HL-60 (cell line): Measurements from ENCODE around the gene DOC2B.
"Not testable (repeated sequence)": the region's sequence is repeated elsewhere in the genome, so short reads cannot be mapped to it uniquely, and the experiment has no call there.

ENCODE experiments used
- DNase-seq, 2 experiments: peaks; one replicate each; pipeline ENCODE4 v3.0.0-alpha.2; 2010 to 2020; ENCODE audit warnings: low read depth in 1 of 2, low spot score in 1 of 2
- H3K27ac ChIP-seq: fragments of 250-450 bp; sonication (Bioruptor Pico); replicated peaks from 2 replicates; pipeline ENCODE4 v1.5.1; 2020; ENCODE audit warnings: mild to moderate bottlenecking, moderate library complexity
- H3K27me3 ChIP-seq: fragments of 250-450 bp; sonication (Bioruptor Pico); 2 replicates; pipeline ENCODE4 v1.5.1; 2021; ENCODE audit warnings: mild to moderate bottlenecking, moderate library complexity; ENCODE audit not compliant: insufficient read depth, poor library complexity, severe bottlenecking
- H3K4me3 ChIP-seq: replicated peaks from 2 replicates; pipeline ENCODE4 v1.5.1; 2011; ENCODE audit warnings: mild to moderate bottlenecking, control low read depth, low read length; ENCODE audit not compliant: insufficient read depth
- GABPA ChIP-seq: IDR thresholded peaks from 2 replicates; pipeline ENCODE4 v1.6.1; 2012; ENCODE audit warnings: low read depth
- POLR2AphosphoS5 ChIP-seq: IDR thresholded peaks from 2 replicates; pipeline ENCODE4 v1.6.1; 2012; ENCODE audit warnings: low read depth
- SPI1 ChIP-seq: IDR thresholded peaks from 2 replicates; pipeline ENCODE4 v1.6.1; 2012; ENCODE audit warnings: low read depth, mild to moderate bottlenecking, borderline replicate concordance
- TF ChIP-seq, protein P1 (sequence below): IDR thresholded peaks from 2 replicates; pipeline ENCODE4 v1.6.1; 2012; ENCODE audit warnings: low read depth; ENCODE audit not compliant: insufficient replicate concordance
- TF ChIP-seq, protein P2 (sequence below): IDR thresholded peaks from one replicate; pipeline ENCODE4 v1.5.1; 2011; ENCODE audit warnings: low read length, control low read depth, inconsistent platforms; ENCODE audit not compliant: insufficient read depth

Gene DOC2B

DNA sequence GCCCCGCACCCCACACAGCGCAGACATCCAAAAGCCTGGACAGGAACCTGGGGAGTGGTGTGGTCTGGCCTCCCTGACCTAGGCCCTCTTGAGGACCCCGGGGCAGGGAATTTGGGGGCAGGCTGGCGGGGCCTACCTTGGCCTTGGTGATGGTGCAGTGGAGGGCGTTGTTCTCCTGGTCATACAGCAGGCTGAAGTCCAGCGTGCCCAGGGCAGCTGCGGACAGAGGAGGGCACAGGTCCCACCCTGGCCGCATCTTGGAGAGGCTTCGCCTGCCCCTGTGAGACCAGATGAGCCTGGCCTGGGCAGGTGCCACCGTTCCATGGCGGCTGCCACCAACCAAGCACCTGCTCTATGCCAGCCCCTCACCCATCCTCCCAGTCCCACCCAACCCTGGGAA, 9.0 kb downstream of the DOC2B start:
- TF ChIP-seq, protein P1, sequence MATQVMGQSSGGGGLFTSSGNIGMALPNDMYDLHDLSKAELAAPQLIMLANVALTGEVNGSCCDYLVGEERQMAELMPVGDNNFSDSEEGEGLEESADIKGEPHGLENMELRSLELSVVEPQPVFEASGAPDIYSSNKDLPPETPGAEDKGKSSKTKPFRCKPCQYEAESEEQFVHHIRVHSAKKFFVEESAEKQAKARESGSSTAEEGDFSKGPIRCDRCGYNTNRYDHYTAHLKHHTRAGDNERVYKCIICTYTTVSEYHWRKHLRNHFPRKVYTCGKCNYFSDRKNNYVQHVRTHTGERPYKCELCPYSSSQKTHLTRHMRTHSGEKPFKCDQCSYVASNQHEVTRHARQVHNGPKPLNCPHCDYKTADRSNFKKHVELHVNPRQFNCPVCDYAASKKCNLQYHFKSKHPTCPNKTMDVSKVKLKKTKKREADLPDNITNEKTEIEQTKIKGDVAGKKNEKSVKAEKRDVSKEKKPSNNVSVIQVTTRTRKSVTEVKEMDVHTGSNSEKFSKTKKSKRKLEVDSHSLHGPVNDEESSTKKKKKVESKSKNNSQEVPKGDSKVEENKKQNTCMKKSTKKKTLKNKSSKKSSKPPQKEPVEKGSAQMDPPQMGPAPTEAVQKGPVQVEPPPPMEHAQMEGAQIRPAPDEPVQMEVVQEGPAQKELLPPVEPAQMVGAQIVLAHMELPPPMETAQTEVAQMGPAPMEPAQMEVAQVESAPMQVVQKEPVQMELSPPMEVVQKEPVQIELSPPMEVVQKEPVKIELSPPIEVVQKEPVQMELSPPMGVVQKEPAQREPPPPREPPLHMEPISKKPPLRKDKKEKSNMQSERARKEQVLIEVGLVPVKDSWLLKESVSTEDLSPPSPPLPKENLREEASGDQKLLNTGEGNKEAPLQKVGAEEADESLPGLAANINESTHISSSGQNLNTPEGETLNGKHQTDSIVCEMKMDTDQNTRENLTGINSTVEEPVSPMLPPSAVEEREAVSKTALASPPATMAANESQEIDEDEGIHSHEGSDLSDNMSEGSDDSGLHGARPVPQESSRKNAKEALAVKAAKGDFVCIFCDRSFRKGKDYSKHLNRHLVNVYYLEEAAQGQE, result no peak
- TF ChIP-seq SPI1 (no peak), POLR2AphosphoS5 (no peak), GABPA (no peak)
- TF ChIP-seq, protein P2, sequence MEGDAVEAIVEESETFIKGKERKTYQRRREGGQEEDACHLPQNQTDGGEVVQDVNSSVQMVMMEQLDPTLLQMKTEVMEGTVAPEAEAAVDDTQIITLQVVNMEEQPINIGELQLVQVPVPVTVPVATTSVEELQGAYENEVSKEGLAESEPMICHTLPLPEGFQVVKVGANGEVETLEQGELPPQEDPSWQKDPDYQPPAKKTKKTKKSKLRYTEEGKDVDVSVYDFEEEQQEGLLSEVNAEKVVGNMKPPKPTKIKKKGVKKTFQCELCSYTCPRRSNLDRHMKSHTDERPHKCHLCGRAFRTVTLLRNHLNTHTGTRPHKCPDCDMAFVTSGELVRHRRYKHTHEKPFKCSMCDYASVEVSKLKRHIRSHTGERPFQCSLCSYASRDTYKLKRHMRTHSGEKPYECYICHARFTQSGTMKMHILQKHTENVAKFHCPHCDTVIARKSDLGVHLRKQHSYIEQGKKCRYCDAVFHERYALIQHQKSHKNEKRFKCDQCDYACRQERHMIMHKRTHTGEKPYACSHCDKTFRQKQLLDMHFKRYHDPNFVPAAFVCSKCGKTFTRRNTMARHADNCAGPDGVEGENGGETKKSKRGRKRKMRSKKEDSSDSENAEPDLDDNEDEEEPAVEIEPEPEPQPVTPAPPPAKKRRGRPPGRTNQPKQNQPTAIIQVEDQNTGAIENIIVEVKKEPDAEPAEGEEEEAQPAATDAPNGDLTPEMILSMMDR, result no peak
- DNase-seq, result no peak
- Histone ChIP-seq H3K4me3 (no peak overlapping the region), H3K27me3 (no peaks in the 10 kb centered on the region), H3K27ac (no peak overlapping the region)

DNA sequence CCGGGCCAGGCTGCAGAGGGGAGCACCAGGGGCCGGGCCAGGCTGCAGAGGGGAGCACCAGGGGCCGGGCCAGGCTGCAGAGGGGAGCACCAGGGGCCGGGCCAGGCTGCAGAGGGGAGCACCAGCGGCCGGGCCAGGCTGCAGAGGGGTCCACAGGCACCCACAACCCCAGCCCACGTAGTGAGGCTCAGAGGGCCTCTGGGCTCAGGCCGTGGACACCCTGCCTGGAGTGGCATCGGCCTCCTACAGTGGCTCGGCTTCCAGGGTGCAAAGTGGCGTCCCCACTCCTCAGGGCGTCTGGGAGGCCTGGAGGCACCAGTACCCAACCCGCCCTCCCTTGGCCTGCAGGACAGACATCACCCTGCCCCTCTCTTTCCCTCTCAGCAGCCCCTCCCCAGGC, 9.6 kb downstream of the DOC2B start:
- DNase-seq, result no peak
- TF ChIP-seq GABPA (no peak), SPI1 (no peak), POLR2AphosphoS5 (no peak)
- H3K27me3 ChIP-seq, result no peaks in the 10 kb centered on the region
- H3K27ac ChIP-seq, result no peak overlapping the region
- no peak overlapping the region for H3K4me3 ChIP-seq

DNA sequence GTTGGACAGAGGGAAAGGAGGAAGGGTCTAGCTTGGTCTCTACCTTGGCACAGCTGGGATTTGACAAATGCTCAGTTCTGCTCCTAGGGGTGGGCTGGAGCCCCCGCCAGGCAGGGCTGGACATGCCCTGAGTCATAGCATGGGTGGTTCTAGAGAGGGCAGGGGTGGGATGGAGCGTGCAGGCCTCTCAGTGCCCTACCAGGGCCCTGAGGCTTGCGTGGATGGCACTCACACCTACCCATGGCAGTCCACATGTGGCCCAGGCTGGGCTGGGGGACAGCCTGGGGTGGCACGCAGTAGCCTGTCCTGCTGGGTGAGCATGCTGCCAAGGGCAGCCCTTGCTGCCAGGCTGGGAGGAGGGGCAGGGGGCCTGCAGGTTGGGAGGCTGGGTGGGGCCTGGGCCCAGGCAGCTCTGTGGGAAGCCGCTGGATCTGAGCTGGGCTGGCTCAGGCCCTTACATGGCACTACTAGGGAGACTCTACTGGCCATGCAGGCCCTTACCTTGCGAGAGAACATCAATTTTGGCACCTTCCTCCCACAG, 11.2 kb downstream of the DOC2B start:
- DNase-seq, result no peak
- no peaks in the 10 kb centered on the region for H3K27me3 ChIP-seq
- TF ChIP-seq, protein P1, result no peak
- no peak for TF ChIP-seq GABPA
- no peak for TF ChIP-seq SPI1
- TF ChIP-seq, protein P2, result no peak
- no peak overlapping the region for H3K4me3 ChIP-seq
- H3K27ac ChIP-seq, result no peak overlapping the region

DNA sequence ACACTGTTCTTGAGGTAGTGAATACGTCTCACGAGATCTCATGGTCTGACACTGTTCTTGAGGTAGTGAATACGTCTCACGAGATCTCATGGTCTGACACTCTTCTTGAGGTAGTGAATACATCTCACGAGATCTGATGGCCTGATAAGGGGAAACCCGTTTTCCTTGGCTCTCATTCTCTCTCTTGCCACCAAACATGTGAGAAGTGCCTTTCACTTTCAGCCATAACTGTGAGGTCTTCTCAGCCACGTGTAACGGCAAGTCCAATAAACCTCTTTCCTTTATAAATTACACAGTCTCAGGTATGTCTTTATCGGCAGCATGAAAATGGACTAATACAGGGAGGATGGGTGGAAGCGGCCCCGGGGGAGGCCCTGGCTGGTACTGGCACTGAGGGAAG, 12.8 kb downstream of the DOC2B start:
- not testable (repeated sequence) for H3K27ac ChIP-seq, DNase-seq, H3K4me3 ChIP-seq, H3K27me3 ChIP-seq

DNA sequence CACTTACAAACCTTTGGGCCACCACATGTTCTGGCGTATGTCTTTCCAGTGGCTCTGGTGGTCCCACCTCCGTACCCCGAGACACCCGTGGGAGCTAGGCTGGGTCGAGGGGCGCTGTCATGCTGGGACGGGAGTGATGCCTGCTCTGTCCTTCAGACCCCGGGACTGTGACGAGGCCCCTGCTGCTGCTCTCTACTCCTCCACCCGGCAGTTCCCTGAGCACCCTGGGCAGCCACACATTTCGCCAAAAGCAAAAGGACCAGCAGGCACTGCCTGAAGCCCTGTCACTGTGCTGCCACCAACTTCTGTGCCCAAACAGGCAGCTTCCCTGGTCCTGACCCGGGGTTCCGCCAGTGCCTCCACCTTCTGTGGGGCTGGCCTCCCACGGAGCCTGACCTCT, 15.5 kb downstream of the DOC2B start:
- Histone ChIP-seq H3K27me3 (no peaks in the 10 kb centered on the region), H3K4me3 (no peak overlapping the region), H3K27ac (no peak overlapping the region)
- TF ChIP-seq POLR2AphosphoS5 (no peak), SPI1 (no peak), GABPA (no peak)
- TF ChIP-seq, protein P1, result no peak
- TF ChIP-seq, protein P2, result no peak
- DNase-seq, result no peak
